GM12878 (cell line): ENCODE results near the gene SLC17A7. TPM values are rescaled to one million over a fixed set of nuclear protein-coding genes. Genes with fewer than 3 reads are reported as not detected.

Experiments used
- ASH2L ChIP-seq: fragments of 300-600, 200-600 bp; sonication (generic); IDR thresholded peaks from 2 replicates; pipeline ENCODE4 v1.6.1; 2017; ENCODE audit warnings: low read depth, mild to moderate bottlenecking, borderline replicate concordance
- ATF7 ChIP-seq: fragments of 450-650 bp; IDR thresholded peaks from 2 replicates; pipeline ENCODE4 v1.6.1; 2016; ENCODE audit warnings: low read depth, mild to moderate bottlenecking
- CHD1 ChIP-seq: IDR thresholded peaks from 2 replicates; pipeline ENCODE4 v1.6.1; 2012; ENCODE audit warnings: low read depth, low read length, improper control_type of control experiment
- CHD4 ChIP-seq: fragments of 200-600 bp; sonication (generic); IDR thresholded peaks from 2 replicates; pipeline ENCODE4 v1.6.1; 2016; ENCODE audit warnings: mild to moderate bottlenecking
- EP300 ChIP-seq, 2 experiments: fragments of 150-350 bp in 1 of 2; IDR thresholded peaks; 2 replicates each; pipeline ENCODE4 v1.6.1; 2011 to 2012; ENCODE audit warnings: low read depth in 2 of 2, low read length in 2 of 2, borderline replicate concordance in 1 of 2, improper control_type of control experiment in 1 of 2, inconsistent platforms in 1 of 2; ENCODE audit not compliant: control insufficient read depth in 1 of 2
- GATAD2B ChIP-seq: fragments of 450-650 bp; conservative IDR thresholded peaks from 2 replicates; pipeline ENCODE4 v1.6.1; 2017; ENCODE audit warnings: low read depth, mild to moderate bottlenecking, moderate library complexity
- IRF4 ChIP-seq: IDR thresholded peaks from 2 replicates; pipeline ENCODE4 v1.6.1; 2011; ENCODE audit warnings: low read depth, low read length
- MEF2A ChIP-seq: IDR thresholded peaks from 2 replicates; pipeline ENCODE4 v1.6.1; 2011; ENCODE audit warnings: low read depth, mild to moderate bottlenecking, low read length, moderate library complexity; ENCODE audit not compliant: insufficient read depth
- MXI1 ChIP-seq: fragments of 150-350 bp; IDR thresholded peaks from 2 replicates; pipeline ENCODE4 v1.6.1; 2011; ENCODE audit warnings: low read depth, mild to moderate bottlenecking, inconsistent platforms, low read length, improper control_type of control experiment
- NRF1 ChIP-seq: conservative IDR thresholded peaks from 2 replicates; pipeline ENCODE4 v1.6.1; 2011; ENCODE audit warnings: mild to moderate bottlenecking, low read depth, low read length, improper control_type of control experiment
- PAX5 ChIP-seq: IDR thresholded peaks from 2 replicates; pipeline ENCODE4 v1.6.1; 2011; ENCODE audit warnings: low read depth, low read length, borderline replicate concordance
- PML ChIP-seq: IDR thresholded peaks from 2 replicates; pipeline ENCODE4 v1.6.1; 2012; ENCODE audit warnings: low read length, inconsistent platforms
- POLR2A ChIP-seq: IDR thresholded peaks from 2 replicates; pipeline ENCODE4 v1.6.1; 2011; ENCODE audit warnings: low read depth, mild to moderate bottlenecking, low read length
- RELA ChIP-seq: fragments of 450-650 bp; IDR thresholded peaks from 2 replicates; pipeline ENCODE4 v1.8.0; 2014; ENCODE audit warnings: borderline replicate concordance; ENCODE audit not compliant: partially characterized antibody
- REST ChIP-seq: IDR thresholded peaks from 2 replicates; pipeline ENCODE4 v1.6.1; 2012; ENCODE audit warnings: mild to moderate bottlenecking, low read depth, low read length
- SIN3A ChIP-seq: IDR thresholded peaks from 2 replicates; pipeline ENCODE4 v1.6.1; 2012; ENCODE audit warnings: low read depth, low read length, improper control_type of control experiment
- SIX5 ChIP-seq: IDR thresholded peaks from 2 replicates; pipeline ENCODE4 v1.6.1; 2011; ENCODE audit warnings: mild to moderate bottlenecking, low read depth, low read length, moderate library complexity; ENCODE audit not compliant: severe bottlenecking
- STAT3 ChIP-seq: IDR thresholded peaks from 2 replicates; pipeline ENCODE4 v1.6.1; 2011; ENCODE audit warnings: low read depth, low read length, improper control_type of control experiment
- TBL1XR1 ChIP-seq: IDR thresholded peaks from 2 replicates; pipeline ENCODE4 v1.6.1; 2012; ENCODE audit warnings: low read depth, low read length, improper control_type of control experiment
- ZBED1 ChIP-seq: IDR thresholded peaks from 2 replicates; pipeline ENCODE4 v1.6.1; 2016; ENCODE audit warnings: borderline replicate concordance
- polyA plus RNA-seq, 11 experiments: library from polyadenylated mRNA; depleted of rRNA in 4 of 11; unstranded in 6 of 11; stranded (reverse) in 5 of 11; fragments of >200 nt; fragmentation: Nextera tagmentation in 4 of 11; fragmentation: Illumina TruSeq in 1 of 11; extraction: Ambion mirVana in 4 of 11; extraction: Trizol in 1 of 11; gene quantifications; 1 replicate in 1 of 11; 2 replicates in 10 of 11; pipeline versions ENCODE4 v1.2.1 to v1.2.3, GENCODE V29; 2011 to 2016; ENCODE audit warnings: inconsistent platforms in 2 of 11, missing spikeins in 2 of 11, low read depth in 1 of 11
- total RNA-seq, 4 experiments: library from RNA; depleted of rRNA in 3 of 4; stranded (reverse); fragments of >200 nt in 3 of 4; fragmentation: Illumina TruSeq in 1 of 4; extraction: Trizol in 1 of 4; gene quantifications; 2 replicates each; pipeline versions ENCODE4 v1.2.1 to v1.2.3, GENCODE V29; 2013 to 2021
- TF ChIP-seq, protein P1 (sequence below): fragments of 450-650 bp; IDR thresholded peaks from 2 replicates; pipeline ENCODE4 v1.6.1; 2017; ENCODE audit warnings: low read depth, mild to moderate bottlenecking, moderate library complexity
- TF ChIP-seq, protein P2 (sequence below): IDR thresholded peaks from 2 replicates; pipeline ENCODE4 v1.6.1; 2011; ENCODE audit warnings: borderline replicate concordance, low read depth, mild to moderate bottlenecking, moderate library complexity, low read length; ENCODE audit not compliant: insufficient read depth, poor library complexity, severe bottlenecking

SLC17A7 gene
- total and polyA plus RNA-seq, 10 of the 15 experiments (the other 5 are each of a cell fraction or from before 2014, with no cell fraction given), result 0.03 to 0.24 (median 0.06) TPM; not detected in 6

DNA sequence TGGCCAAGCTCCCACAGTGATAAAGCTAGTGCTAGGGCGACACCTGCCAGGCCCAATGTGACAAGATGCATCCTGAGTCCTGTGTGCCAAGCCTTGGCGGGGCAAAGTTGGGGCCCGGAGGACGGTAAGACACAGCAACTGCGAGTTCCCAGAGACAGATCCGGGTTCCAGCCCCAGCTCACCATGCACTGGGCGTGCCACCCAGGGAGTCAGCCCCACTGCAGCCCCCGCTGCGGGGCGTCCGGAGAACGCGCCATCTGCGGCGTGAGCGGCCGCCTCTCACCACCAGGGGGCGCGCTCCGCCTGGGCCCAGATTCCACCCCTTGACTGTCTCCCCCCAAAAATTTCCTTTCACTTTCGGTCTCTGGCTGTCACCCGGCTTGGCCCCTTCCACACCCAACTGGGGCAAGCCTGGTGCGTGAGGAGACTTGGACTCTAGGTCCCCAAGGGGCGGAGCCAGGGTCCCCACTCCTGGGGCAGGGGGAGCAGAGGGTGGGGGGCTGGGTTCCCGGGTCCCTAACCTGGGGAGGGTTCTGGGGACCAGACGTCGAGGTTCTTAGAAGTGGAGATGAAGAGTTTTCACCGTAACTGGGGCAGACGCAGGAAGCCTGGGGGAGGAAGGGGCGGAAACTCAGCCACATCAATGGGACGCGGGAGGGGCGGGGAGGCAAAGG is 32.7 kb upstream of the SLC17A7 start, which contains the start of gene FLT3LG (continued):
- TF ChIP-seq REST (no peak), EP300 (IDR thresholded peaks at IDR 0.05; ENCODE audit: borderline replicate concordance in 1 of 2, control insufficient read depth in 1 of 2, low read depth in 2 of 2, low read length in 2 of 2) (no peak), NRF1 (no peak), PML (no peak), ASH2L (peak; percentile 78; the same call in 1 of the 2 replicates), ZBED1 (no peak), SIX5 (peak; percentile 29), MEF2A (no peak), STAT3 (no peak), MXI1 (no peak), CHD1 (no peak), TBL1XR1 (no peak), GATAD2B (peak; percentile 76), ATF7 (no peak), IRF4 (0 out of 2 replicates have a peak, but pooled peaks have one; percentile 49), PAX5 (no peak), RELA (peak; percentile 52), POLR2A (peak; percentile 69; the same call in 1 of the 2 replicates), CHD4 (no peak), SIN3A (0 out of 2 replicates have a peak, but pooled peaks have one; percentile 54)
- TF ChIP-seq, protein P1, sequence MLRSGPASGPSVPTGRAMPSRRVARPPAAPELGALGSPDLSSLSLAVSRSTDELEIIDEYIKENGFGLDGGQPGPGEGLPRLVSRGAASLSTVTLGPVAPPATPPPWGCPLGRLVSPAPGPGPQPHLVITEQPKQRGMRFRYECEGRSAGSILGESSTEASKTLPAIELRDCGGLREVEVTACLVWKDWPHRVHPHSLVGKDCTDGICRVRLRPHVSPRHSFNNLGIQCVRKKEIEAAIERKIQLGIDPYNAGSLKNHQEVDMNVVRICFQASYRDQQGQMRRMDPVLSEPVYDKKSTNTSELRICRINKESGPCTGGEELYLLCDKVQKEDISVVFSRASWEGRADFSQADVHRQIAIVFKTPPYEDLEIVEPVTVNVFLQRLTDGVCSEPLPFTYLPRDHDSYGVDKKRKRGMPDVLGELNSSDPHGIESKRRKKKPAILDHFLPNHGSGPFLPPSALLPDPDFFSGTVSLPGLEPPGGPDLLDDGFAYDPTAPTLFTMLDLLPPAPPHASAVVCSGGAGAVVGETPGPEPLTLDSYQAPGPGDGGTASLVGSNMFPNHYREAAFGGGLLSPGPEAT, result peak; percentile 49
- TF ChIP-seq, protein P2, sequence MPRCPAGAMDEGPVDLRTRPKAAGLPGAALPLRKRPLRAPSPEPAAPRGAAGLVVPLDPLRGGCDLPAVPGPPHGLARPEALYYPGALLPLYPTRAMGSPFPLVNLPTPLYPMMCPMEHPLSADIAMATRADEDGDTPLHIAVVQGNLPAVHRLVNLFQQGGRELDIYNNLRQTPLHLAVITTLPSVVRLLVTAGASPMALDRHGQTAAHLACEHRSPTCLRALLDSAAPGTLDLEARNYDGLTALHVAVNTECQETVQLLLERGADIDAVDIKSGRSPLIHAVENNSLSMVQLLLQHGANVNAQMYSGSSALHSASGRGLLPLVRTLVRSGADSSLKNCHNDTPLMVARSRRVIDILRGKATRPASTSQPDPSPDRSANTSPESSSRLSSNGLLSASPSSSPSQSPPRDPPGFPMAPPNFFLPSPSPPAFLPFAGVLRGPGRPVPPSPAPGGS, result no peak
